Neuronal stem cell (in vitro differentiated cells): ENCODE results near the gene CTDSP2.
A peak's percentile ranks its signal among the peaks of the same experiment; 100 is the strongest.
"Not testable (repeated sequence)": the region's sequence is repeated elsewhere in the genome, so short reads cannot be mapped to it uniquely, and the experiment has no call there.

Experiments
- DNase-seq: peaks from one replicate; pipeline ENCODE4 v3.0.0-alpha.2; 2013; ENCODE audit warnings: low spot score
- H2AFZ ChIP-seq: one replicate; pipeline ENCODE4 v1.6.1; 2013; ENCODE audit warnings: mild to moderate bottlenecking, low read length, inconsistent platforms
- H2AK5ac ChIP-seq: 2 replicates; pipeline ENCODE4 v1.6.1; 2013; ENCODE audit warnings: low read depth, mild to moderate bottlenecking, inconsistent platforms, low read length, moderate library complexity, mixed read lengths
- H2BK120ac ChIP-seq: 2 replicates; pipeline ENCODE4 v1.6.1; 2013; ENCODE audit warnings: low read depth, mild to moderate bottlenecking, inconsistent platforms, low read length, moderate library complexity, mixed read lengths
- H2BK12ac ChIP-seq: one replicate; pipeline ENCODE4 v1.6.1; 2013; ENCODE audit warnings: low read length, inconsistent platforms
- H2BK15ac ChIP-seq: 2 replicates; pipeline ENCODE4 v1.6.1; 2013; ENCODE audit warnings: mild to moderate bottlenecking, low read length, inconsistent platforms, mixed read lengths
- H2BK5ac ChIP-seq: one replicate; pipeline ENCODE4 v1.6.1; 2013; ENCODE audit warnings: inconsistent platforms, mild to moderate bottlenecking, low read length, moderate library complexity
- H3K14ac ChIP-seq: one replicate; pipeline ENCODE4 v1.6.1; 2013; ENCODE audit warnings: low read length, inconsistent platforms
- H3K18ac ChIP-seq: 2 replicates; pipeline ENCODE4 v1.6.1; 2013; ENCODE audit warnings: low read length, inconsistent platforms
- H3K23ac ChIP-seq: 2 replicates; pipeline ENCODE4 v1.6.1; 2013; ENCODE audit warnings: low read depth, mild to moderate bottlenecking, mixed read lengths, low read length, inconsistent platforms; ENCODE audit not compliant: poor library complexity
- H3K27ac ChIP-seq: replicated peaks from 3 replicates; pipeline ENCODE4 v1.5.1; 2013; ENCODE audit warnings: low read length, inconsistent platforms
- H3K27me3 ChIP-seq, 3 experiments: 2 replicates each; pipeline ENCODE4 v1.6.1; 2013; ENCODE audit warnings: low read length in 3 of 3, mild to moderate bottlenecking in 2 of 3, inconsistent platforms in 1 of 3, low read depth in 1 of 3, mixed read lengths in 1 of 3, moderate library complexity in 1 of 3; ENCODE audit not compliant: control insufficient read depth in 3 of 3, insufficient read depth in 3 of 3
- H3K36me3 ChIP-seq, 2 donors: replicated peaks in 1 of 2; 2 replicates each; pipeline ENCODE4 v1.6.1; 2013; ENCODE audit warnings: low read length in 2 of 2; ENCODE audit not compliant: control insufficient read depth in 2 of 2, insufficient read depth in 2 of 2
- H3K4ac ChIP-seq: 2 replicates; pipeline ENCODE4 v1.6.1; 2013; ENCODE audit warnings: inconsistent platforms, mild to moderate bottlenecking, low read length, moderate library complexity
- H3K4me1 ChIP-seq, 2 donors: 1 replicate in 1 of 2; 2 replicates in 1 of 2; pipeline ENCODE4 v1.6.1; 2013; ENCODE audit warnings: low read length in 2 of 2, low read depth in 1 of 2; ENCODE audit not compliant: control insufficient read depth in 2 of 2, insufficient read depth in 1 of 2
- H3K4me2 ChIP-seq: one replicate; pipeline ENCODE4 v1.6.1; 2013; ENCODE audit warnings: mild to moderate bottlenecking, low read length, inconsistent platforms; ENCODE audit not compliant: insufficient read depth, poor library complexity, severe bottlenecking
- H3K4me3 ChIP-seq, 2 donors: 2 replicates each; pipeline ENCODE4 v1.5.1; 2013; ENCODE audit warnings: low read length in 2 of 2, mild to moderate bottlenecking in 2 of 2, inconsistent platforms in 1 of 2, moderate library complexity in 1 of 2
- H3K79me1 ChIP-seq: one replicate; pipeline ENCODE4 v1.6.1; 2013; ENCODE audit warnings: low read depth, mild to moderate bottlenecking, inconsistent platforms, low read length, moderate library complexity
- H3K9ac ChIP-seq: one replicate; pipeline ENCODE4 v1.6.1; 2013; ENCODE audit warnings: mild to moderate bottlenecking, low read depth, low read length, inconsistent platforms; ENCODE audit not compliant: poor library complexity
- H3K9me3 ChIP-seq, 2 donors: replicated peaks in 1 of 2; 2 replicates each; pipeline versions ENCODE3 to v1.6.1; 2013; ENCODE audit warnings: low read length in 2 of 2, mild to moderate bottlenecking in 2 of 2, inconsistent platforms in 1 of 2, low read depth in 1 of 2, mixed read lengths in 1 of 2, moderate library complexity in 1 of 2; ENCODE audit not compliant: control insufficient read depth in 2 of 2, insufficient read depth in 1 of 2
- H4K8ac ChIP-seq: one replicate; pipeline ENCODE4 v1.6.1; 2013; ENCODE audit warnings: low read depth, mild to moderate bottlenecking, inconsistent platforms, low read length, moderate library complexity
- H4K91ac ChIP-seq: one replicate; pipeline ENCODE4 v1.6.1; 2013; ENCODE audit warnings: low read length, low read depth, mild to moderate bottlenecking, inconsistent platforms; ENCODE audit not compliant: poor library complexity
- WGBS, 2 donors: extraction: QIAGEN DNeasy Blood & Tissue Kit; methylation state at CpG; one replicate each; pipeline ENCODE4 v1.1.7; 2013; ENCODE audit warnings: missing lambda C conversion rate in 2 of 2, mixed read lengths in 1 of 2; ENCODE audit not compliant: insufficient read length in 2 of 2, insufficient replicate concordance in 1 of 2; ENCODE audit errors: extremely low coverage in 2 of 2; 5-methylcytosine and 5-hydroxymethylcytosine counted together

The CTDSP2 gene

GRCh38 chr12:57881475-57881874 is 34.9 kb upstream of the CTDSP2 start:
- Histone ChIP-seq H2BK12ac (no peak overlapping the region), H3K4me3 (no peak overlapping the region), H3K23ac (no peak overlapping the region), H4K8ac (no peak overlapping the region), H2BK15ac (no peak overlapping the region), H3K4me2 (no peak overlapping the region), H3K36me3 (no peaks in the 10 kb centered on the region), H3K9ac (no peak overlapping the region), H2AFZ (no peak overlapping the region), H2BK120ac (no peak overlapping the region), H4K91ac (no peak overlapping the region), H2BK5ac (no peak overlapping the region), H3K4me1 (no peaks in the 10 kb centered on the region), H3K27me3 (no peaks in the 10 kb centered on the region), H3K18ac (no peak overlapping the region), H3K9me3 (peaks cover 0 to 4% of the 10 kb centered on the region in 2 donors), H2AK5ac (no peak overlapping the region), H3K79me1 (no peaks in the 10 kb centered on the region), H3K14ac (no peak overlapping the region), H3K4ac (no peak overlapping the region), H3K27ac (no peak overlapping the region)
- DNase-seq = no peak

GRCh38 chr12:57881035-57881434 is 34.5 kb upstream of the CTDSP2 start:
- not testable (repeated sequence) for H2AFZ ChIP-seq, H2BK12ac ChIP-seq, H3K18ac ChIP-seq, H3K9me3 ChIP-seq, H3K4ac ChIP-seq, H3K9ac ChIP-seq, DNase-seq, H2AK5ac ChIP-seq, H4K8ac ChIP-seq, H3K23ac ChIP-seq, H4K91ac ChIP-seq, H2BK120ac ChIP-seq, H3K27ac ChIP-seq, H3K36me3 ChIP-seq, H3K4me1 ChIP-seq, H3K27me3 ChIP-seq, H3K4me3 ChIP-seq, H2BK15ac ChIP-seq, H2BK5ac ChIP-seq, H3K79me1 ChIP-seq, H3K14ac ChIP-seq, H3K4me2 ChIP-seq
- no CpG with 5 or more reads among the region's 9 CpGs for WGBS, 2 donors

- no peaks in the 10 kb centered on the region for H3K9me3 ChIP-seq
- H2BK15ac ChIP-seq = no peak overlapping the region
- no peak overlapping the region for H2AK5ac ChIP-seq
- H4K8ac ChIP-seq = no peak overlapping the region
- no peaks in the 10 kb centered on the region for H3K79me1 ChIP-seq
- no peaks in the 10 kb centered on the region for H3K27me3 ChIP-seq
- H3K27ac ChIP-seq = no peak overlapping the region
- H3K18ac ChIP-seq = no peak overlapping the region
- H2AFZ ChIP-seq = no peak overlapping the region
- WGBS, 2 donors = no CpG with 5 or more reads among the region's 3 CpGs
- no peaks in the 10 kb centered on the region for H3K36me3 ChIP-seq
- no peak for DNase-seq
- H3K4me1 ChIP-seq = no peaks in the 10 kb centered on the region
- H3K4ac ChIP-seq = no peak overlapping the region
- no peak overlapping the region for H2BK5ac ChIP-seq
- no peak overlapping the region for H2BK12ac ChIP-seq
- no peak overlapping the region for H3K14ac ChIP-seq
- no peak overlapping the region for H3K23ac ChIP-seq
- H3K4me3 ChIP-seq = no peak overlapping the region
- H3K4me2 ChIP-seq = no peak overlapping the region
- H3K9ac ChIP-seq = no peak overlapping the region
- no peak overlapping the region for H2BK120ac ChIP-seq
- H4K91ac ChIP-seq = no peak overlapping the region
These were observed 31.3 kb upstream of the CTDSP2 start for GRCh38 chr12:57877876-57878275.

- H4K91ac ChIP-seq = no peak overlapping the region
- no peak for DNase-seq
- no peak overlapping the region for H2AFZ ChIP-seq
- no peak overlapping the region for H2BK15ac ChIP-seq
- no peak overlapping the region for H3K27ac ChIP-seq
- H4K8ac ChIP-seq = no peak overlapping the region
- H3K27me3 ChIP-seq = no peaks in the 10 kb centered on the region
- no peak overlapping the region for H3K9ac ChIP-seq
- peak overlapping the region; percentile 27 for H3K14ac ChIP-seq
- no peaks in the 10 kb centered on the region for H3K79me1 ChIP-seq
- no peak overlapping the region for H3K4me2 ChIP-seq
- H3K23ac ChIP-seq = no peak overlapping the region
- no peaks in the 10 kb centered on the region for H3K36me3 ChIP-seq
- H3K4ac ChIP-seq = no peak overlapping the region
- no peak overlapping the region for H2BK5ac ChIP-seq
- no peak overlapping the region for H2BK120ac ChIP-seq
- no peak overlapping the region for H3K4me3 ChIP-seq
- WGBS, 2 donors = no CpG with 5 or more reads among the region's 5 CpGs
- H2AK5ac ChIP-seq = no peak overlapping the region
- no peak overlapping the region for H3K18ac ChIP-seq
- H3K4me1 ChIP-seq = no peaks in the 10 kb centered on the region
- no peaks in the 10 kb centered on the region for H3K9me3 ChIP-seq
- H2BK12ac ChIP-seq = no peak overlapping the region
These were observed 29.4 kb upstream of the CTDSP2 start for GRCh38 chr12:57875753-57876547.
